ENCODE results near the gene KLF6.

DNA sequence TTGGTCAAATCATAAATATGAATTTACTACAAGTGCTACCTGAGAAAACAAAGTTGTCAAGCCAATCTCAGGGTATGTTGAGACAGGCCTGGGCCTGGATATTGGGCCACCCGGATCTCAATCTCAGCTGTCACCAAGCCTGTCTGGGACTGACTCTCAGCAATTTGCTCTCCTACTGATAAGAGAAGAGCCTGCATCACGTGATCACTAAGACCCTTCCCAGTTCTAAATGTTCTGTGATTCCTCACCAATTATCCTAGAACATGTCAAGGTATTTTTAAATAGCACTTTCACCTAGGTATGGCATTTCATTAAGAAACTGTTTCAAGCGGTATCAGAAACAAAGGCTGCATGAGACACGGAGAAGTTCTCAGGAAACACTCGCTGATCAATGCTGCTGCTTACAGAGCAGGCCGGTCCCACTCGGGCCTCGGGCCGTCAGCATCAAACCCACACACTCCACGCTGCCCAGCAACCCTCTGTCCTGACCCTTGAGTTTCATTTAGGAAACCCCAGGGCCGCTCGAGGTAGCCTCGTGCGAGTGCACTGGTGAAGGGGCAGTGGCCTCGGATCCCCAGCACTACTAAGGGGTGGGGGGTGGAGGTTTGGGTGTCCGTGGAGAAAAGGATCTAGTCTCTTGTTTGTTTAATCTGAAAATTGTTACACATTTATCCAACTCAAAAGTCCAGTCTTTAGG is 4.1 kb downstream of the KLF6 start:
- no peak for TF ChIP-seq EZH2 (IDR thresholded peaks at IDR 0.05; ENCODE audit: insufficient read depth, low read length)
- TF ChIP-seq, protein P1, sequence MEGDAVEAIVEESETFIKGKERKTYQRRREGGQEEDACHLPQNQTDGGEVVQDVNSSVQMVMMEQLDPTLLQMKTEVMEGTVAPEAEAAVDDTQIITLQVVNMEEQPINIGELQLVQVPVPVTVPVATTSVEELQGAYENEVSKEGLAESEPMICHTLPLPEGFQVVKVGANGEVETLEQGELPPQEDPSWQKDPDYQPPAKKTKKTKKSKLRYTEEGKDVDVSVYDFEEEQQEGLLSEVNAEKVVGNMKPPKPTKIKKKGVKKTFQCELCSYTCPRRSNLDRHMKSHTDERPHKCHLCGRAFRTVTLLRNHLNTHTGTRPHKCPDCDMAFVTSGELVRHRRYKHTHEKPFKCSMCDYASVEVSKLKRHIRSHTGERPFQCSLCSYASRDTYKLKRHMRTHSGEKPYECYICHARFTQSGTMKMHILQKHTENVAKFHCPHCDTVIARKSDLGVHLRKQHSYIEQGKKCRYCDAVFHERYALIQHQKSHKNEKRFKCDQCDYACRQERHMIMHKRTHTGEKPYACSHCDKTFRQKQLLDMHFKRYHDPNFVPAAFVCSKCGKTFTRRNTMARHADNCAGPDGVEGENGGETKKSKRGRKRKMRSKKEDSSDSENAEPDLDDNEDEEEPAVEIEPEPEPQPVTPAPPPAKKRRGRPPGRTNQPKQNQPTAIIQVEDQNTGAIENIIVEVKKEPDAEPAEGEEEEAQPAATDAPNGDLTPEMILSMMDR (IDR thresholded peaks at IDR 0.05; ENCODE audit: insufficient read depth, low read depth, low read length), result no peak

All from astrocyte (in vitro differentiated cells and primary cell).